HG03064 (cell line): ENCODE measurements around the gene REPIN1.
A peak's percentile ranks its signal among the peaks of the same experiment; 100 is the strongest.

Experiments
- ATAC-seq: cut with Tn5 transposase; IDR thresholded peaks from one replicate; pipeline ENCODE4 v1.9.1; 2021; ENCODE audit warnings: low read depth; ENCODE audit not compliant: unreplicated experiment

Gene REPIN1

DNA sequence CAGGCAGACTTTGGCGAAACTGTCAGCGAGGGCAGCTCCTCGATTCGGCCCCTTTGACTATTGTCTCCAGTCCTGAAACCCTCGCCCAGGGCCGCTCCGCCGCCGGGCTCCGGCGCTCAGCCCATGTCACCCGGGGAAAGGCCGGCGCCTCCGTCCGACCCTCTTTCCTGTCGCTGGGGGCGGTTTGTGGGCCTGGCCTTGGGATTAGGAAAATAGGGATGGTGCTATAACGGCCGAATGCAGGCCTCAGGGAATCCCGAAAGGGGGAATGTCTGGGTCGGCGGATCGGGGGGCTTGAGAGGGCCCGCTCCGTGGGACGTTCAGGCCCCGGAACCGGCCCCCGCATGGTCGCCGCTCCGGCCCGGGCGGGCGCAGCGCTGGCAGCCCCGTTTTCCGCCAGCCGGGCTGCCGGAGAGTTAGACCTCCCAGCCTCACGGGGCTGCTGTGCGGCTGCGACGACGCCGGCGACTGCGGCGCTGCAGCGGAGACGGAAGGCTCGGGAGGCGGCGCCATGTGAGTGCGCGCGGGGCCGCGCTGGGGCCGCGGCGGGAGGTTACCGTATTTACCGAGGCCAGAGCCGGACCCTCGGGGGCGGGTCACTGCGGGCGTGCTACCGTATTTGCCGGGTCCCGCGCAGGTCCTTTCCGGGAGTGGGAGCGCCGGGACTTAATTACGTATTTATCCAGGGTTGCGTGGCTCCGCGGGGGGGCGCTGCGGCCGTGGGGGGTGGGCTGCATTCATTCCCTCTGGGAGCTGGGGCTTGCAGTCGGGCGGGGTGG is 36.4 kb downstream of the REPIN1 start:
- ATAC-seq, result peak; percentile 42

DNA sequence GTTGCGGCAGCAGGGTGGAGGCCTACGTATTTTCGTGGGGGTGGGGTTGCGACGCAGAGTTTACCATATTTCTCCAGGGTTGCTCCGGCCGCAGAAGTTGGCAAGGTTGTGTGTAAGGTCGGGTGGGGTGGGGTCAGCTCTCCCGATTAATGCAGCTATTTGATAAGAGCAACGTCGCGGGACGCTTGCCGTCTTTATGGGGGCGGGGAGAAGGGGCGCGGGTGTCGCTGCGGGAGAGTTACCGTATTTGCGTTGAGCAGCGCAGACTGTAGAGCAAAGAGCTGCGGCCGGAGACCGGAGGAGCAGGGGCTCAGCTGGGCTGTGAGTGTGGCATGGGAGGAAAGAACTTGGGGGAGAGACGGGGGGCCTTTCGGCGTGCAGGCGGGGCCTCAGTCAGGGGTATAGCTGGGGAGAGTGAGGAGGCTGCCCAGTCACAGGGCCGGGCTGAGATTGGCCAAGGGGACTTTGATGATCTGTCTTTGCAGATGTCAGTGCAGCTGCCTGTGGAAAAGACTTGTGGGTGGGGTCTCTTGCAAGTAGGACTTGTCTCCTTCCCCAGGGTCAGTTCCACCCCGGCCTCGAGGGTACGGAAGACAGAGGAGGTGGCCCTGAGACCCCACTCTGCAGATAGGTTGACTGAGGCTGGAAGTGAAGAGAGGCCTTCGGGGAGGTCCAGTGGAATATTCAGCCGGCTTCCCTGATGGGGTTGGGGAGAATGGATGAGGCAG is 37.1 kb downstream of the REPIN1 start:
- no peak for ATAC-seq

DNA sequence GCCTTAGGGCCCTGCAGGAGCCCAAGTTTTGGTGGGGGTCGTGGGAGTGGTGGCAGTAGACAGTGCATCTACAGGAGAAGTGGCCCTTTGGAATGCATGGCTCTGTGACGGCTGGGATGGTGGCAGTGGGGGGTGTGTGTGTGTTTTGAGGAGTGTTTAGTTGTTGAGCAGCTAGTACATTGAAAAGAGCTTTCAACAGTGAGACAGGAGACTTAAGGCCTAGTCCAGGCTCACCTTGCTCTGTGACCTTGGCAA is 37.6 kb downstream of the REPIN1 start:
- no peak for ATAC-seq

DNA sequence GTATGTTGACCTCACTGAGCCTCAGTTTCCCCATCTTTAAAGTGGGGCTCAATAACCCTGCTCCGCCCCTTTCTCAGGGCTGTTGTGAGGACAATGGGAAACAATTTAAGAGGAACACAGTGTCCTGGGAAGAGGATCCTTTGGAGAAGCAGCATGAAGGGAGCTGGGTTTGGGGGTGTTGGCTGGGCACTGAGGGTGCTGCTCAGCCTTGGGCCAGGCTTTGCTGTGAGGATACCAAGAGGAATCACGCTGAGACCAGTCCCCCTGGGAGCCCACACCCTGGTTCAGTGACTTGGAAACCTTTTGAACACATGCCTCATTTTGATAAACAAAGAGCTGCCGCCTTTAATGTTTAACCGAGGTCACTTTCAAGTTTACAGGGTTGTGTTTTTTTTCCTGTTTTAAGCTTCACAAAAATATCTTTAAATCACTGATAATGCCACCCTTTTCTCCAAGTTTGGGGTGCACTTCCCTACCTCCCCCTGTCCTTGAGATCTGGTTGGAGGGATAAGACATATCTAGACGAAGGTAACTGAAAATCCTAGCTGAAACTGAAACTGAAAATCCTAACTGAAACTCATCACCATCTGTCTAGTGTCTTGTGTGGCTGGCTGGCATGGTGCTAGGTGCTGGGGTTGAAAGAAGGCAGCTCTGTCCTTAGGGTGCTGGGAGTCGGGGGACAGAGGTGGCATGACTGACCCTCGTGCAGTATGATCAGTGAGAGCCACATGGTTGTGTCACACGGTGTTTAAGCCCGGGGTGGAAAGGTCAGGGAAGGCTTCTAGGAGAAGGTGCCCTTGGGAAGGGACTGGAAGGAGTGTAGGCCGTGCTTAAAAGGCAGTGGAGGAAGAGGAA is 38.2 kb downstream of the REPIN1 start:
- ATAC-seq, result peak; percentile 52

DNA sequence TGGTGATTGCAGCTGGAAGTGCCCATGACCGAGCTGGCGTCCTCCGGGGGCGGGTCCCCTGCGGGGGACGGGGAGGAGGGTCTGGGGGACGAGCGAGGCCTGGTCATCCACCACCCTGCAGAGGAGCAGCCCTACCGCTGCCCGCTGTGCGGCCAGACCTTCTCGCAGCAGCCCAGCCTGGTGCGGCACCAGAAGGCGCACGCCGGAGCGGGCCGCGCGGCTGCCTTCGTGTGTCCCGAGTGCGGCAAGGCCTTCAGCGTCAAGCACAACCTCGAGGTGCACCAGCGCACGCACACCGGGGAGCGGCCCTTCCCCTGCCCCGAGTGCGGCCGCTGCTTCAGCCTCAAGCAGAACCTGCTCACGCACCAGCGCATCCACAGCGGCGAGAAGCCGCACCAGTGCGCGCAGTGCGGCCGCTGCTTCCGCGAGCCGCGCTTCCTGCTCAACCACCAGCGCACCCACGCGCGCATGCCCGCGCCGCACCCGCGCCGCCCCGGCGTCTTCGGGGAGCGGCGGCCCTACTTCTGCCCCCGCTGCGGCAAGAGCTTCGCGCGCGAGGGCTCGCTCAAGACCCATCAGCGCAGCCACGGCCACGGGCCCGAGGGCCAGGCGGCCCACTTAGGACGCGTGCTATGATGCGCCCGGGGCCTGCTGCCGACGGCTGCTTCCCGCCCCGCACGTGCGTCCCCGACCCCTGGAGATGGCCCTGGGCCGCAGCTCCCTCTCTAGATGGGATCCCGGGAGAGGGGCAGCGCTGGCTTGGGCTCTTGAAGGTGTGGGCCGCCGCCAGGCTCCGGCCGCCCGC is 39.2 kb downstream of the REPIN1 start:
- ATAC-seq, result no peak

DNA sequence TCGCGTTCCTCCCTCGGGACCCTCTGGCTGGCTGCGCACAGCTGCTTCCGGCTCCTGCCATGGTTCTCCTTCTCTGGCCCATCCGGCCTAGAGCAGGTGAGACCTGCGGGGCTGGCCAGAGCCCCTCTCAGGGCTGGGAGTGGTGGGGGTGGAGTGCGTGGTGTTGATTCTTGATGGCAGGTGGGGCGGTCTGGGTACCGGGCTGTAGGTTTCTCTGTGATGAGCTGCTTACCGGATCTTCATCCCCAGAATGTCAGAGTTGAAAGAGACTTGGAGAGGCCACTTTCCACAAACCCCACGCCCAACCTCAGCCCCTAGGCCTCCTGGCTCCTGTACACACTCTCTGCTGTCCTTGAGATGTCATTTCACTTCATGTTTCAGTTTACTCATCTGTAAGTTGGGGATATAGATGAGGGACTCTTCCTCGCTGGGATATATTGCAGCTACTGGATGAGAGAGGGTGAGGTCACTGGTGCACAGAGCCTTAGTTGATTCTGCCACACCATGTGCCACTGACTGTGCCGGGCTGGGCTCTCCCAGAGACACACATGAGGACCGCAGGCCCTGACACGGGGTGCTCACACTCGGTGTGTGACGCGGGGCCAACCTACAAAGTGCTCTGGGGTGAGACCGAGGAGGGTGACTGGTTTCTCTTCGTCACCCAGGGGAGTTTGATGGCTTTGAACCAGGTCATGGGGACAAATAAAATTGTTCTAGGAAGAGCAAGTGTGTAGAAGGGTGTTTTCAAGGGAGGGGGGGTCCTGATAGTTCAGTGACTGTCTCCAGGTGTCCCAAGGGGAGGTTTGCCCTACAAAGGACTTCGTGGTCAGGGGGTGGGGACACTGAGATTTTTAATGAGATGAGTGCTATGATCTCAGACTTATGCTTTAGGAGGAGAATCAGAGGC is 40.0 kb downstream of the REPIN1 start:
- no peak for ATAC-seq

DNA sequence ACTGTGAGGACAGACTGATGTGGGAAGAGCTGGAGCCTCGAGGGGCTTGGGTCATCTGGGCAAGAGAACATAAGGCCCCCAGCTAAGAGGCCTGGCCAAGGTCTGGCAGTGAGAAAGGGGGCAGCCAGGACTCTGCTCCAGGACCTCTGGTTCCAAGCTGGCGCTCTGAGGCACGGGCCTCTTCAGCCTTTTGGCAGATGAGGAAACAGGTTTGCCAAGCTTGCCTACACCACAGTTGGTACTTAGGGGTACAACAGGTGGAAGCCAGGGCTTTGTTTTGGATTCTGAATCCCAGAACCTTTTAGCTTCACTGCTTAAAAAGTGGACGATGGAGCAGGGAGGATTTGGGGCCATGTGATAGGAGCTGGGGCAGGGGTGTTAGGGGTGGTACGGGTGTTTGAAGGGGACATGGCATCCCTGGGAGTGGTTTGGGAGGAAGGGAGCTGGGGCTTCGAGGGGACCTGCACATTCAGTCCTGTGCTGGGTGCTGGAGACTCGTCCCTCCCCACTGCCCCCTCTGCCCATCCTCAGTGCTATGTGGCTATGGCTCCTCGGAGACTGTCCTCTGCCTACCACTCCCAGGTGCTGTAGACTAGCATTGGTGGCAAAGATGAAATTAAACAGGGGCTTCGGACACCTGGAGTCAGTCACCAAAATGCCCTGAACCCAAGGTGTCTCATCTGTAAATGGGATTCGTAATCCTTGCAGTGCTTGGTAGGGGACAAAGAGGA is 40.8 kb downstream of the REPIN1 start:
- ATAC-seq, result no peak

DNA sequence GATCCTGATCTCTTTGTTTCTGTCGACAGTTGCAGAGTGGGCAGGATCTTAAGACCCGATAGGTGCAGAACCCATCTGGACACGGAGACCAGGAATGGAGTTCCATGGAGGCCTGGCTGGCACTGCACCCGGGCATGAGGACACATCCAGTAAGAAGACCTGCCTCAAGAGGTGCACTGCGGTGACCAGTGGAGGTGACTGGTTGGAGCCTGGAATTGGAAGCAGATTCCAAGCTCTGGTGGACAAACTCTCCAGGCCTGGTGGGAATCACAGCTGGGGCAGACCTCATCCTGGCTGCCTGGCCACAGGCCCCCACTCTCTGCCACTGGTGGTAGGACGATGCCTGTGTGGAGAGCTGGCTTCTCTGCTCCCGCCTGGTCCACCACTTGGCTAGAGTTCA is 41.5 kb downstream of the REPIN1 start:
- ATAC-seq, result no peak

DNA sequence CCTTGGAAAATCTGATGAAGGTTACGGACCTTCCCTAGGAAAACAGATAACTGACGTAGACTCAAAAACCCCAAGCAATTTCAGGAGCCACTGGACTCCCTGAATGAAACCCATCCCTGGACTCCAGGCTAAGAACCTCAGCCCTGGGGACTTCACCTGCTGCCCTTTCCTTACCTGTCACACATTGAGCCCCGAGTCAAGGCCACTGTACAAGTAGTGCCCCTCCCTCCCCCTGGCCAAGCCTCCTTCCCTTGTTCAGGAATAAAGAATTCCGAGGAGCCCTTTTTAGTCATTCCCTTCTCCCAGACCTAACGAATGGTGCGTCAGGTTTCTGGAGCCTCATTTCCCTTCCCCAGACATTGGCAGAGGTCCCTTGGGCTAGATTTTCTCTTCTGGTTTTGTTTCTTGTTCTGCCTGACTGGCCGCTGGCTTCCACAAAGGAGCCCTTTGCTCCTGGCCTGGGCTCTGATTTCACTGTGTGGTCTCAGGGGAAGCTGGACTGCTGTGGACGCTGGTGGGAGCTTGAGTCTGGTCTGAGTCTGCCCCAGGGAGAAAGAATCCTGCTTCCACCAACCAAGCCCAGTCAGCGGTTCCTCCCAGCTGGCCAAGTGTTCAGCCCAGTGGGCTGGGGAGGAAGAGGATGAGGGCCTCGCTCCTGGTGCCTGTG is 42.2 kb downstream of the REPIN1 start:
- no peak for ATAC-seq

DNA sequence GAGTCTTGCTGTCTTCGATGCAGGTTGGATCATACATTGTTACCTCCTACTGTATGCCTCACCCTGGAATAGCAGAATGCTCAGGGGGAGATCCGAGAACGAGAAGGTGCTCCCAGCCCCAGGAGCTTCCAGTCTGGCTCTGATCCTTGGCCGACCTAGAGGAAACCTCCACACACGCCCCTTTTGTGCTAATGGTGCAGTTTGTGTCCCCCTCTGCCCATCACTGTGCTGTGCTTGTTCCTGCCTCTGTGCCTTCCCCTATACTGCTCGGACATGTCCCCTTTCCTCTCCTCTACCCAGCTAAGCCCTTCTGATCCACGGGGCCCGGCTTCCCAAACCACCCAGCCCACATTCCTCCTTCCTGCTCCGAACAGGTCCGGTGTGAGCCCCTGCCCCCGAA is 43.0 kb downstream of the REPIN1 start:
- no peak for ATAC-seq

DNA sequence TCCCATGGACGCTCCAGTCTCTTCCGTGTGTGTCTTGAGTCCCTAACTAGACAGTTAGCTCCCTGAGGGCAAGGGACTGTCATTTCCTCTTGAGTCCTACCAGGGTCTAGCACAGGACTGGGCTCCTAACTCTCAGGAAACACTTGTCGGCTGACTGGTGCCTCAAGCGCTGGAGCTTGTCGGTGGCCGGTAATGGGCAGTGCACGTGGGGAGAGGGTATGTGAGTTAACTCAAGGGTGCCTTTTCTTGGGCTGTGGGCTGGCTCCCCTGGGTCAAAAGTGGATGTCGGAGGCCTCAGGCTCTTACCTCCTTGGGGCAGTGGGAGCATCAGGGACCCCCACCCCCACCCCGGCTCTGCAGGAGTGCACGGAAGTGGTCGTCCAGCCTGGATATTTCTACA is 43.4 kb downstream of the REPIN1 start:
- no peak for ATAC-seq

DNA sequence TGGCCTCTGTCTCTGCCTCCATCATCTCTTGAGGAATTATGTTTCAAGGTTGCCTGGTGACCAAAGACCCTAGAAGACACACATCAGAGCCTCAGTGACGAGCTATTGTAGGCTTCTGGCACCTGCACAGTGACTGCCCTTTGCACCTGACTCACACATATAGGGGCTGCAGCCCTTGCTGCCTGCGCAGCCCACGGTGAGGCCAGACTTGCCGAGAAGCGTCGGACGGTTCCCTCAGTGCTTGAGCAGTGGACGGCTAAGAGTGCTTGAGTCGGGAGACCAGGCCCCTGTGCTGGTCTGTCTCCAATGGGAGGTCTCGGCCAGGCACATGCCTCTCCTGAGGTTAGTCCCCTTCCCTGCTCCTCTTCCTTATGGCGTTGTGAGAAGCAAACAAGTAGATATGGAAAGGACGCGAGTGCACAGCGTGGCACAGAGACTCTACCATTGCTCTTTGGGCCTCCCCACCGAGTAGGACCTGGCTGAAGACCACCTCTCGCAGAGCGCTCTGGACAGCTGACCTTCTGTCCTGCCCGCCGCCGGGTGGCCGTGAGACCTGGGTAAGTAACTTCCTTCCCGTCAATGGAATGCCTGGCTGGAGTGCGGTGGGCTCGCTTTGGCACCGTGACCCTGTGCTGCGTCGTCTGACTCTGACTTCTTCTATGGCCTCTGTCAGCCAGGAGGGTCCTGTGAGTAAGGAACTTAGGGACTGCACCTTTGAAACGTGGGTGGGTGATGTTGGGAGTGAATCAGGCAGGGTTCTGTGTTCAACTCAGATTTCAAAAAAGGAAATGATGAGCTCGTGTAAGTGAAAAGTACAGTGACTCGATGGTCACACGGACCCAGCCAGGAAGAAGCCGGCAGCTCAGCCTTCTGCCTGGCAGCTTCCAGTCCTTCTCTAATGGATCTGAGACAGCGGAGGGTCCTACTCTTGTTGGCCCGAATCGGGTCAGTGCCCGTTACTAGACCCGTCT is 44.2 kb downstream of the REPIN1 start:
- ATAC-seq, result no peak

DNA sequence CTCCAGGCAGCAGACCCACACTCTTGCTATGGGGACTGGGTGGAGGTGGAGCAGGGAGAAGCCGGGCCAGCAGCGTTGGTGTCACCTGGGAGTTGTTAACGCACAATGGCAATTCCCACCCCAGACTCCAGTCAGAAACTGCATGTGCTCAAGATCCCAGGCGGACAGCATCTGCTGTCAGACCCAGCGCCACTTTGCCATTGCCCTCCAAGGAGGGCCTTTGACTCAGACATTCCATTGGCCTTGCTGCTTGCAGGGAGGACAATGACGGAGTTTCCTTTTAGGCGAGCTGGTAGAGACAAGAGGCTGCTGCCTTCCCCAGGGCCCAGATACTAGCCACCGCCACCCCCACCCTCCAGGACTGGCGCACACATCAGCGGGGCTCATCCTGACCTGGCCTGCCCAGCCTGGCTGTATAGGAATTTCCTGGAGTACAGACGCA is 45.0 kb downstream of the REPIN1 start:
- ATAC-seq, result no peak

DNA sequence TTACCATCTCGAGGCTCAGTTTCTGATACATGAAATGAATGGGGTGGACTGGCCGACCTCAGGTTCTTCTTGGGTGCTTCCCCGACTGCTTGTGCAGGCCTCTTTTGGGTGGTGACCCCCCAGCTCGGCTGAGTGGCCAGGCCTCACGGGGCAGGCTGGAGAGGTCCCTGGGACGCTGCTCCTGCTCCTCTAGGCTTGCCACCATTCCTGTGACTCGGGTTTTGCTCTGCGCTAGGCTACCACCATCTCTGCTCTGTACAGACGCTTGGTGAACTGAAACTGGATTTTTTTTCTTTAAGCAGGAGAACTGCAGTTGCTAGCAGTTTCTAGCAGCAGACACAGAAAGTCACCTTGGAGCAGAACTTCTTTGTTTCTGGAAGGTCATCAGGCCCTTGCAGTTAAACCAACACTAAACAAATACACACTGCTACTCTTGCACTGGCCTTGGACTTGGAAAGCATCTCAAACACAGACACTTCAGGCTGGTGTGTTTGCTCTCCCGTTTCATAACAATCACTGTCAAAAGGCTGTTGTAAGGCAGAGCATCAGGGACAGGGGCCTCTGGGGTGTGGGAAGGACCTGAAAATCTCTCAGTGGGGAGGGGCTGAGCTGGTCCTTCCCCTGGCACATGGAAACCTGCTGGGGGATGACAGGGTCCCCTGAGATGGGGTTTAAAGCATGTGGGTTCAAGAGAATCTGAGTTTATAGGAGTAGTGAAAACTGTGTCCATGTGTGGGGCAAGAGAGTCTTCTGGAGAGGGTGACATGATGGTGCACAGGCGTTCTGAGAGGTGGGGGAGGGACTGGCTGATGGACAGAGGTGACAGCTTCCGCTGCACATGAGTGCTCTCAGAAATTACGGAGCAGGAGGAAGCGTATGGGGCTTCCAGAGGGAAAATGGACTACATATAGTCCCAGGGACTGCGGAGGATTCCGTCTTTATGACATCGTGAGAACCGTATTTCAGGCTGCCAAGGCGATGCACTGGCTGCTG is 46.8 kb downstream of the REPIN1 start:
- ATAC-seq, result no peak

DNA sequence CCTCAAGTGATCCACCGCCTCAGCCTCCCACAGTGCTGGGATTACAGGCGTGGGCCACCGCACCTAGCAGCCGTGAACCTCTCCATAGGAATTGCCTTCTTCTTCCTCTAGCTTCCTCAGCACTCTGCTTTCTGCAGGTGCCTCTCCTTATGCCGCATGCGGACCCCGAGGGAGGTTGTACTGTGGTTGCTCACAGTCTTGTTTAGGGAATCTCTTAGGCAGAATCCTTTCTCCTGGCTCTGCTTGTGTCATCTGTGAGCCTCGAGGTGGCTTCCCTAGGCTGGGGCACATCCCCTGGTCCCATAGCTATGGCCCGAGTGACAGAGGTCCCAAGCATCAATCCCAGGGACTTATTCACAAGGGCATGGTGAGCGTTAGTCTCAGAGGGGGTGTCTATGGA is 48.6 kb downstream of the REPIN1 start:
- no peak for ATAC-seq

DNA sequence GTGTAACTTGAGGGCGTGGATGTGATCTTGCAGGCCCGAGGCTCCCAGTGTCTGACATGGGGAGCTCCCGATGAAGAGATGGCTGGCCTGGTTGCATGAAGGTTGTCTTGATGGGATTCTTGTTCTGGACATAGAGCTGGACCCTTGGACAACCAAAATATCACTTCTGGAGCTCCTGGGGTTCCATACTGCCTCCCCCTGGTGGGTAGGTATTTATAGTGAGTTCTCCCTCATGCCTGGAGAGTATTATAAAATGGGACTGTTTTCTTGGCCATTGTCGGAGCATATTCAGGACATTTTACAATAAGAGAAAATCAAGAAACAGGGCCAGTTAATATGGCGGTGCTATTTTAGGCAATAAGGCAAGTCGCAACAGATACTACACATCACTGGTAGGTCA is 49.2 kb downstream of the REPIN1 start:
- ATAC-seq, result no peak
